ENCODE measurements around the gene RCCD1. TPM values are rescaled to one million over a fixed set of nuclear protein-coding genes. Genes with fewer than 3 reads are reported as not detected.

RCCD1 gene
- total and polyA plus RNA-seq, 2 donors (not counting 3 experiments of a cell fraction or from before 2014, with no cell fraction given) = 8.8 to 15.3 TPM

GRCh38 chr15:90916461-90916860, 38.2 kb upstream of the RCCD1 start:
- H3K9me3 ChIP-seq (replicated peaks; ENCODE audit: control insufficient read depth, insufficient read depth, low read length) = no peaks in the 10 kb centered on the region
- no peaks in the 10 kb centered on the region for H3K79me2 ChIP-seq (ENCODE audit: control insufficient read depth, insufficient read depth, low read length)
- H3K4me3 ChIP-seq (replicated peaks in 1 of 3; ENCODE audit: insufficient read depth in 1 of 3, low read depth in 1 of 3, low read length in 3 of 3) = no peak overlapping the region
- no peak overlapping the region for H2AFZ ChIP-seq (ENCODE audit: low read depth, low read length)
- dilution Hi-C loops (cut with MboI; ENCODE audit: extremely low pct_ligation_motif_present, low sequenced_read_pairs) = no loop called here
- no TSS peak for BruUV-seq (replicated peaks)
- FAIRE-seq (no peak), DNase-seq (ENCODE audit: low read depth, low spot score) (no peak)
- H3K9me1 ChIP-seq (replicated peaks; ENCODE audit: control insufficient read depth, extremely low read depth, insufficient read depth, low read length) = no peaks in the 10 kb centered on the region
- no peak overlapping the region for H3K9ac ChIP-seq (replicated peaks; ENCODE audit: extremely low read depth, insufficient read depth, low read length)
- no peaks in the 10 kb centered on the region for H4K20me1 ChIP-seq (replicated peaks; ENCODE audit: control insufficient read depth, extremely low read depth, insufficient read depth, low read length)
- H3K4me2 ChIP-seq (ENCODE audit: insufficient read depth, low read length) = no peak overlapping the region
- intact Hi-C loops (cut with micrococcal nuclease) = no loop called here
- ChIA-PET POLR2A (no interaction called here), CTCF (no interaction called here)
- TF ChIP-seq FOS (IDR thresholded peaks at IDR 0.05; ENCODE audit: borderline replicate concordance, insufficient read depth, low read length) = no peak
- TF ChIP-seq POLR2AphosphoS5 (IDR thresholded peaks at IDR 0.05; ENCODE audit: insufficient read depth, low read depth, low read length) = no peak
- no peak for TF ChIP-seq CTCF (IDR thresholded peaks at IDR 0.05; ENCODE audit: extremely low read depth in 1 of 2, insufficient read depth in 1 of 2, low read depth in 1 of 2, low read length in 2 of 2)
- TF ChIP-seq MAX (IDR thresholded peaks at IDR 0.05; ENCODE audit: insufficient read depth, insufficient read length) = no peak
- no peak for TF ChIP-seq EZH2 (IDR thresholded peaks at IDR 0.05; ENCODE audit: borderline replicate concordance, low read depth, low read length, severe bottlenecking)
- TF ChIP-seq MYC (IDR thresholded peaks at IDR 0.05; ENCODE audit: low read depth, low read length) = no peak
- no peak for TF ChIP-seq JUN (IDR thresholded peaks at IDR 0.05; ENCODE audit: borderline replicate concordance, insufficient read depth, insufficient read length, low read depth)
- TF ChIP-seq GATA2 (IDR thresholded peaks at IDR 0.05; ENCODE audit: insufficient read depth, insufficient read length, low read depth, low read length) = no peak
- no peak for TF ChIP-seq POLR2A (IDR thresholded peaks at IDR 0.05; ENCODE audit: low read depth, low read length)
- H3K36me3 ChIP-seq (ENCODE audit: control insufficient read depth in 2 of 2, extremely low read depth in 1 of 2, insufficient read depth in 2 of 2, low read length in 2 of 2) = peaks cover 2 to 63% of the 10 kb centered on the region in 2 experiments
- H3K4me1 ChIP-seq (ENCODE audit: control insufficient read depth, extremely low read depth, insufficient read depth, low read length) = no peaks in the 10 kb centered on the region
- no peaks in the 10 kb centered on the region for H3K27me3 ChIP-seq (ENCODE audit: control insufficient read depth in 2 of 2, insufficient read depth in 2 of 2, low read length in 2 of 2)
- H3K27ac ChIP-seq (ENCODE audit: insufficient read depth, low read depth, low read length) = no peak overlapping the region
